Prostate gland (tissue), 2 donors: ENCODE measurements around the gene KIAA1328. TPM values are rescaled to one million over a fixed set of nuclear protein-coding genes. Genes with fewer than 3 reads are reported as not detected.

Experiments used
- DNase-seq: peaks from one replicate; pipeline ENCODE4 v3.0.0-alpha.2; 2019; ENCODE audit warnings: low spot score
- H3K27ac ChIP-seq, 2 donors: fragments of 200-600 bp; sonication (generic); 2 replicates each; pipeline ENCODE4 v1.5.1; 2017 to 2019
- H3K27me3 ChIP-seq: fragments of 200-600 bp; sonication (generic); replicated peaks from 2 replicates; pipeline ENCODE4 v1.5.1; 2019; ENCODE audit not compliant: insufficient read depth
- H3K36me3 ChIP-seq, 2 donors: fragments of 200-600 bp; sonication (generic); 1 replicate in 1 of 2; 2 replicates in 1 of 2; pipeline versions ENCODE4 v1.5.1 to v1.8.1; 2017 to 2019
- H3K4me1 ChIP-seq: fragments of 200-600 bp; sonication (generic); replicated peaks from 2 replicates; pipeline ENCODE4 v1.5.1; 2019
- H3K4me3 ChIP-seq, 2 donors: fragments of 200-600 bp; sonication (generic); 2 replicates each; pipeline ENCODE4 v1.5.1; 2017 to 2019
- H3K9me3 ChIP-seq: fragments of 200-600 bp; sonication (generic); 2 replicates; pipeline ENCODE4 v1.5.1; 2017
- POLR2A ChIP-seq: fragments of 450-650 bp; IDR thresholded peaks from one replicate; pipeline ENCODE4 v1.6.1; 2016; ENCODE audit warnings: antibody characterized with exemption, mild to moderate bottlenecking
- POLR2AphosphoS5 ChIP-seq: sonication (generic); formaldehyde crosslinking; IDR thresholded peaks from one replicate; pipeline ENCODE4 v1.6.1; 2017; ENCODE audit warnings: antibody characterized with exemption
- WGBS: methylation state at CpG from one replicate; pipeline ENCODE4 v1.1.5; 2018; 5-methylcytosine and 5-hydroxymethylcytosine counted together
- intact Hi-C: fragments of 100-400 bp; cut with DNase I; formaldehyde crosslinking; loops from one replicate; pipeline ENCODE4 v1.14.2; 2022
- total RNA-seq, 2 donors: library from RNA; depleted of rRNA; stranded (reverse); fragments of >200 nt; gene quantifications; one replicate each; pipeline ENCODE4 v1.1.0, GENCODE V29; 2016
- TF ChIP-seq, protein P1 (sequence below), 4 experiments: fragments of 200-600 bp in 2 of 4; fragments of 450-650 bp in 2 of 4; sonication (generic) in 2 of 4; IDR thresholded peaks; 1 replicate in 3 of 4; 2 replicates in 1 of 4; pipeline ENCODE4 v1.5.1; 2016 to 2019; ENCODE audit warnings: antibody characterized with exemption in 4 of 4, mild to moderate bottlenecking in 2 of 4, moderate library complexity in 2 of 4

The KIAA1328 gene
- total RNA-seq, 2 donors from 2014 or later: 8.7 to 13.7 TPM

GRCh38 chr18:36818652-36819051, 10.3 kb upstream of the KIAA1328 start:
- WGBS: 97% methylated on average over 3 of the region's 3 CpGs
- Histone ChIP-seq H3K4me1 (no peaks in the 10 kb centered on the region), H3K36me3 (no peaks in the 10 kb centered on the region), H3K4me3 (no peak overlapping the region), H3K9me3 (no peaks in the 10 kb centered on the region), H3K27me3 (no peaks in the 10 kb centered on the region), H3K27ac (no peak overlapping the region)
- TF ChIP-seq, protein P1, sequence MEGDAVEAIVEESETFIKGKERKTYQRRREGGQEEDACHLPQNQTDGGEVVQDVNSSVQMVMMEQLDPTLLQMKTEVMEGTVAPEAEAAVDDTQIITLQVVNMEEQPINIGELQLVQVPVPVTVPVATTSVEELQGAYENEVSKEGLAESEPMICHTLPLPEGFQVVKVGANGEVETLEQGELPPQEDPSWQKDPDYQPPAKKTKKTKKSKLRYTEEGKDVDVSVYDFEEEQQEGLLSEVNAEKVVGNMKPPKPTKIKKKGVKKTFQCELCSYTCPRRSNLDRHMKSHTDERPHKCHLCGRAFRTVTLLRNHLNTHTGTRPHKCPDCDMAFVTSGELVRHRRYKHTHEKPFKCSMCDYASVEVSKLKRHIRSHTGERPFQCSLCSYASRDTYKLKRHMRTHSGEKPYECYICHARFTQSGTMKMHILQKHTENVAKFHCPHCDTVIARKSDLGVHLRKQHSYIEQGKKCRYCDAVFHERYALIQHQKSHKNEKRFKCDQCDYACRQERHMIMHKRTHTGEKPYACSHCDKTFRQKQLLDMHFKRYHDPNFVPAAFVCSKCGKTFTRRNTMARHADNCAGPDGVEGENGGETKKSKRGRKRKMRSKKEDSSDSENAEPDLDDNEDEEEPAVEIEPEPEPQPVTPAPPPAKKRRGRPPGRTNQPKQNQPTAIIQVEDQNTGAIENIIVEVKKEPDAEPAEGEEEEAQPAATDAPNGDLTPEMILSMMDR (IDR thresholded peaks at IDR 0.05): no peak
- TF ChIP-seq POLR2AphosphoS5 (no peak), POLR2A (no peak)
- no peak for DNase-seq
- intact Hi-C loops: loop anchor here (10.0 kb wide), 1 partner anchor 524 kb away; the partner anchor contains the start of gene FHOD3

DNA sequence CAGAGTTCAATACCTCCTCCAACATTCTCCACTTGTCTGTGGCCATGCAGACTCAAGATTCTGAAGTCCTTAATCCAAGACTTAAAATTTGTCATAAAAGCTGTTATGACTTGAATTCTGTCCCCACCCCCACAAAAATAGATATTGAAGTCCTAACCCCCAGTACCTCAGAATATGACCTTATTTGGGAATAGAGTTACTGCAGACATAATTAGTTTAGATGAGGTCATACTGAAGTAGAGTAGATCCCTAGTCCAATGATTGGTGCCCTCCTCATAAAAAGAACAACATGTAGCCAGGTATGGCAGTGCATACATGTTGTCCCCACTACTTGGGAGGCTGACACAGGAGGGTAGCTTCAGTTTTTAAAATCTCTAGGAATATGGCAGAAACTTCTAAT, 9.3 kb upstream of the KIAA1328 start:
- Histone ChIP-seq H3K27me3 (no peaks in the 10 kb centered on the region), H3K4me1 (no peaks in the 10 kb centered on the region), H3K9me3 (no peaks in the 10 kb centered on the region), H3K27ac (no peak overlapping the region), H3K4me3 (no peak overlapping the region), H3K36me3 (no peaks in the 10 kb centered on the region)
- TF ChIP-seq POLR2A (no peak), POLR2AphosphoS5 (no peak)
- TF ChIP-seq, protein P1 (IDR thresholded peaks at IDR 0.05): no peak
- no peak for DNase-seq
- intact Hi-C loops: loop anchor here (10.0 kb wide), 1 partner anchor 525 kb away; the partner anchor contains the start of gene FHOD3

DNA sequence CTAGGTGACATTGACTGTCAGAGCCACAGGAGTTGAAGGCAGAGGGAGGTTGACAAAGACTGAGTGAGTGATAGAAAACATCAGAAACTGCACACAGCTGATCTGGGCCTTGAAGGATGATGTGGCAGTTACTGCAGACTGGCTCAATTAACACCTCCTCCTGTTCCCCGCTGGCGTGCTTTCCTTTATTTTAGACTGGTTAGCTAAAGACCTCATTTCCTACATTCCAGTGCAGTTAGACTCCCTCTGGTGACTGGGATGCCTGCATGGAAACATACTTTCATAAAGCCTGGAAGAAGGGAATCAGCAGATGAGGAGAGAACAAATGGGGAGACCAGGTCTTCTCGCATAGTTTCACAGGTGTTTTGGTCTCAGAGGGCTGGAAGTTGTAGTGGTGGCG, 7.2 kb upstream of the KIAA1328 start:
- WGBS: 92% methylated on average over 4 of the region's 4 CpGs
- Histone ChIP-seq H3K27ac (no peak overlapping the region), H3K4me3 (no peak overlapping the region), H3K27me3 (no peaks in the 10 kb centered on the region), H3K4me1 (no peaks in the 10 kb centered on the region), H3K36me3 (no peaks in the 10 kb centered on the region), H3K9me3 (no peaks in the 10 kb centered on the region)
- no peak for TF ChIP-seq POLR2A
- TF ChIP-seq POLR2AphosphoS5: no peak
- TF ChIP-seq, protein P1 (IDR thresholded peaks at IDR 0.05): no peak
- DNase-seq: no peak
- intact Hi-C loops: no loop called here

DNA sequence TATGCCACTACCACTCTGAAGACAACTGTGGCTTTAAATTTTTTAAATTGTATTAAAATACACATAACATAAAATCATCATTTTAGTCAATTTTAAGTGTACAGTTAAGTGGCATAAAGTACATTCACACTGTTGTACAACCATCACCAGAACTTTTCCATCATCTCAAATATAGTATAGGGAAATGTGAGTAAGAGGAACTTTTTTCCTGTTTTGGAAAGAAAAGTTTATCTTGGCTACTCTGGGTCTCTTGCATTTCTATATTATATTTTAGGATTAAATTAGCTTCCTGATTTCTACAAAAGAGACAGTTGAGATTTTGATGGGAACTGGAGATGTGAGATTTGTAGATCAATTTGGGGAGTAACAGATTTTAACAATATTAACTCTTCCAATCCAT, 3.4 kb upstream of the KIAA1328 start:
- H3K36me3 ChIP-seq: no peaks in the 10 kb centered on the region

GRCh38 chr18:36826556-36826955, 2.4 kb upstream of the KIAA1328 start:
- H3K4me3 ChIP-seq: no peak overlapping the region
- no peak for TF ChIP-seq POLR2A
- TF ChIP-seq, protein P1 (IDR thresholded peaks at IDR 0.05): no peak
- no peak for TF ChIP-seq POLR2AphosphoS5
- no peaks in the 10 kb centered on the region for H3K4me1 ChIP-seq
- no peaks in the 10 kb centered on the region for H3K27me3 ChIP-seq
- no peak for DNase-seq
- intact Hi-C loops: no loop called here
- no peak overlapping the region for H3K27ac ChIP-seq
- H3K9me3 ChIP-seq: no peaks in the 10 kb centered on the region
- WGBS: 96% methylated on average over 3 of the region's 3 CpGs
- H3K36me3 ChIP-seq: no peaks in the 10 kb centered on the region

More for the DNA sequence above, 3.4 kb upstream of the KIAA1328 start:
- H3K4me1 ChIP-seq: no peaks in the 10 kb centered on the region
- H3K27ac ChIP-seq: no peak overlapping the region
- no peak for DNase-seq
- TF ChIP-seq POLR2AphosphoS5 (no peak), POLR2A (no peak)
- TF ChIP-seq, protein P1 (IDR thresholded peaks at IDR 0.05): no peak
- no peaks in the 10 kb centered on the region for H3K27me3 ChIP-seq
- intact Hi-C loops: no loop called here
- no peaks in the 10 kb centered on the region for H3K9me3 ChIP-seq
- H3K4me3 ChIP-seq: no peak overlapping the region
